ENCODE results near the gene ATP1B1. TPM values are rescaled to one million over a fixed set of nuclear protein-coding genes. Genes with fewer than 3 reads are reported as not detected.

The ATP1B1 gene
- total and polyA plus RNA-seq, 2 experiments from 2014 or later, result 6.9 to 16.1 TPM

- DNase-seq, result no peak
- H3K27me3 ChIP-seq (replicated peaks; ENCODE audit: insufficient read depth), result no peaks in the 10 kb centered on the region
- H3F3A ChIP-seq (ENCODE audit: insufficient read depth), result no peaks in the 10 kb centered on the region
- H3K9ac ChIP-seq, result no peak overlapping the region
- WGBS, 2 experiments (ENCODE audit: low coverage in 1 of 2, low lambda C conversion rate in 2 of 2, missing lambda C conversion rate in 2 of 2), result 100% methylated on average over 3 of the region's 3 CpGs
- 0 out of 2 replicates have a peak, but pooled peaks cover 7% of the 10 kb centered on the region for H3K4me1 ChIP-seq (ENCODE audit: insufficient read depth)
- H2AFZ ChIP-seq, result no peak overlapping the region
- H4K20me1 ChIP-seq (ENCODE audit: insufficient read depth), result no peaks in the 10 kb centered on the region
- no peak overlapping the region for H3K4me3 ChIP-seq
- H3K36me3 ChIP-seq (ENCODE audit: low read depth), result peaks cover 6% of the 10 kb centered on the region; the same call in 1 of the 2 replicates
- H3K4me2 ChIP-seq (ENCODE audit: unreplicated experiment), result no peak overlapping the region
- TF ChIP-seq EZH2phosphoT487 (IDR thresholded peaks at IDR 0.05; ENCODE audit: insufficient read depth, low read depth), result no peak
- TF ChIP-seq EZH2 (IDR thresholded peaks at IDR 0.05; ENCODE audit: insufficient read depth, poor library complexity, severe bottlenecking), result no peak
- no peaks in the 10 kb centered on the region for H3K79me2 ChIP-seq (ENCODE audit: insufficient read depth)
- in situ Hi-C loops (cut with MboI), result loop anchor here (10.0 kb wide), 1 partner anchor 522 kb away; no protein-coding TSS in a partner anchor
- H3K9me3 ChIP-seq (ENCODE audit: low read depth), result no peaks in the 10 kb centered on the region
- no peak overlapping the region for H3K27ac ChIP-seq
- no peaks in the 10 kb centered on the region for H3K9me2 ChIP-seq (ENCODE audit: insufficient read depth)
Observed at GRCh38 chr1:169126335-169126734, 19.8 kb downstream of the ATP1B1 start.

- no peak overlapping the region for H3K4me2 ChIP-seq (ENCODE audit: unreplicated experiment)
- H3K27me3 ChIP-seq (replicated peaks; ENCODE audit: insufficient read depth), result no peaks in the 10 kb centered on the region
- H3K36me3 ChIP-seq (ENCODE audit: low read depth), result peaks cover 6% of the 10 kb centered on the region; the same call in 1 of the 2 replicates
- peak; percentile 19 for DNase-seq
- H3F3A ChIP-seq (ENCODE audit: insufficient read depth), result no peaks in the 10 kb centered on the region
- 0 out of 2 replicates have a peak, but pooled peaks cover 7% of the 10 kb centered on the region for H3K4me1 ChIP-seq (ENCODE audit: insufficient read depth)
- WGBS, 2 experiments (ENCODE audit: low coverage in 1 of 2, low lambda C conversion rate in 2 of 2, missing lambda C conversion rate in 2 of 2), result 71 to 72% methylated on average over 3 of the region's 3 CpGs
- no peak overlapping the region for H2AFZ ChIP-seq
- H3K9me3 ChIP-seq (ENCODE audit: low read depth), result no peaks in the 10 kb centered on the region
- no peaks in the 10 kb centered on the region for H3K9me2 ChIP-seq (ENCODE audit: insufficient read depth)
- no peak for TF ChIP-seq EZH2phosphoT487 (IDR thresholded peaks at IDR 0.05; ENCODE audit: insufficient read depth, low read depth)
- TF ChIP-seq EZH2 (IDR thresholded peaks at IDR 0.05; ENCODE audit: insufficient read depth, poor library complexity, severe bottlenecking), result no peak
- H3K9ac ChIP-seq, result no peak overlapping the region
- H3K27ac ChIP-seq, result no peak overlapping the region
- H3K79me2 ChIP-seq (ENCODE audit: insufficient read depth), result no peaks in the 10 kb centered on the region
- no peak overlapping the region for H3K4me3 ChIP-seq
- in situ Hi-C loops (cut with MboI), result loop anchor here (10.0 kb wide), 1 partner anchor 523 kb away; no protein-coding TSS in a partner anchor
- H4K20me1 ChIP-seq (ENCODE audit: insufficient read depth), result no peaks in the 10 kb centered on the region
Observed at GRCh38 chr1:169127305-169127704, 20.8 kb downstream of the ATP1B1 start.

GRCh38 chr1:169128562-169128961, 22.1 kb downstream of the ATP1B1 start:
- no peak overlapping the region for H3K27ac ChIP-seq
- 64 to 81% methylated on average over 2 of the region's 2 CpGs for WGBS, 2 experiments (ENCODE audit: low coverage in 1 of 2, low lambda C conversion rate in 2 of 2, missing lambda C conversion rate in 2 of 2)

GRCh38 chr1:169129109-169129784, 22.8 kb downstream of the ATP1B1 start:
- no peaks in the 10 kb centered on the region for H3K9me2 ChIP-seq (ENCODE audit: insufficient read depth)
- WGBS, 2 experiments (ENCODE audit: low coverage in 1 of 2, low lambda C conversion rate in 2 of 2, missing lambda C conversion rate in 2 of 2), result 96 to 98% methylated on average over 6 of the region's 6 CpGs
- H3K9me3 ChIP-seq (ENCODE audit: low read depth), result no peaks in the 10 kb centered on the region
- peaks cover 6% of the 10 kb centered on the region; the same call in 1 of the 2 replicates for H3K36me3 ChIP-seq (ENCODE audit: low read depth)
- no peak for DNase-seq
- TF ChIP-seq EZH2 (IDR thresholded peaks at IDR 0.05; ENCODE audit: insufficient read depth, poor library complexity, severe bottlenecking) (no peak), EZH2phosphoT487 (IDR thresholded peaks at IDR 0.05; ENCODE audit: insufficient read depth, low read depth) (no peak)
- in situ Hi-C loops (cut with MboI), result loop anchor here (10.0 kb wide), 1 partner anchor 524 kb away; no protein-coding TSS in a partner anchor
- H3F3A ChIP-seq (ENCODE audit: insufficient read depth), result no peaks in the 10 kb centered on the region
- H3K4me2 ChIP-seq (ENCODE audit: unreplicated experiment), result no peak overlapping the region
- H3K27me3 ChIP-seq (replicated peaks; ENCODE audit: insufficient read depth), result no peaks in the 10 kb centered on the region
- no peaks in the 10 kb centered on the region for H4K20me1 ChIP-seq (ENCODE audit: insufficient read depth)
- H3K79me2 ChIP-seq (ENCODE audit: insufficient read depth), result no peaks in the 10 kb centered on the region
- H3K27ac ChIP-seq, result no peak overlapping the region
- H3K4me3 ChIP-seq, result no peak overlapping the region
- H2AFZ ChIP-seq, result no peak overlapping the region
- H3K4me1 ChIP-seq (ENCODE audit: insufficient read depth), result 0 out of 2 replicates have a peak, but pooled peaks cover 7% of the 10 kb centered on the region
- H3K9ac ChIP-seq, result no peak overlapping the region

More at GRCh38 chr1:169128562-169128961, 22.1 kb downstream of the ATP1B1 start:
- Histone ChIP-seq H3K9me3 (ENCODE audit: low read depth) (no peaks in the 10 kb centered on the region), H3K4me2 (ENCODE audit: unreplicated experiment) (no peak overlapping the region), H3K36me3 (ENCODE audit: low read depth) (peaks cover 6% of the 10 kb centered on the region; the same call in 1 of the 2 replicates), H3K79me2 (ENCODE audit: insufficient read depth) (no peaks in the 10 kb centered on the region), H4K20me1 (ENCODE audit: insufficient read depth) (no peaks in the 10 kb centered on the region), H3K9me2 (ENCODE audit: insufficient read depth) (no peaks in the 10 kb centered on the region), H3F3A (ENCODE audit: insufficient read depth) (no peaks in the 10 kb centered on the region), H3K4me3 (no peak overlapping the region), H2AFZ (no peak overlapping the region), H3K27me3 (replicated peaks; ENCODE audit: insufficient read depth) (no peaks in the 10 kb centered on the region), H3K9ac (no peak overlapping the region), H3K4me1 (ENCODE audit: insufficient read depth) (0 out of 2 replicates have a peak, but pooled peaks cover 7% of the 10 kb centered on the region)
- TF ChIP-seq EZH2phosphoT487 (IDR thresholded peaks at IDR 0.05; ENCODE audit: insufficient read depth, low read depth) (no peak), EZH2 (IDR thresholded peaks at IDR 0.05; ENCODE audit: insufficient read depth, poor library complexity, severe bottlenecking) (no peak)
- DNase-seq, result no peak
- in situ Hi-C loops (cut with MboI), result loop anchor here (10.0 kb wide), 1 partner anchor 524 kb away; no protein-coding TSS in a partner anchor

Data from GM23248 (cell line).